GM13977 (cell line): ENCODE data around the gene ATAD3A.
"Not testable (repeated sequence)": the region's sequence is repeated elsewhere in the genome, so short reads cannot be mapped to it uniquely, and the experiment has no call there.

Source experiments
- DNase-seq: peaks from one replicate; pipeline ENCODE4 v3.0.0; 2012; ENCODE audit warnings: low spot score
- in situ Hi-C: fragments of 300-500 bp; cut with MboI; formaldehyde crosslinking; loops from one replicate; pipeline ENCODE4 v1.12.0; 2022; ENCODE audit warnings: low sequenced_read_pairs, low pct_unique_long_range_greater_than_20kb, mixed read lengths, inconsistent platforms; ENCODE audit not compliant: unreplicated experiment
- TF ChIP-seq, protein P1 (sequence below): IDR thresholded peaks from 2 replicates; pipeline ENCODE4 v1.5.1; 2012; ENCODE audit warnings: mild to moderate bottlenecking, control low read depth; ENCODE audit not compliant: insufficient read depth; ENCODE audit errors: extremely low read depth, missing control alignments

Gene ATAD3A

DNA sequence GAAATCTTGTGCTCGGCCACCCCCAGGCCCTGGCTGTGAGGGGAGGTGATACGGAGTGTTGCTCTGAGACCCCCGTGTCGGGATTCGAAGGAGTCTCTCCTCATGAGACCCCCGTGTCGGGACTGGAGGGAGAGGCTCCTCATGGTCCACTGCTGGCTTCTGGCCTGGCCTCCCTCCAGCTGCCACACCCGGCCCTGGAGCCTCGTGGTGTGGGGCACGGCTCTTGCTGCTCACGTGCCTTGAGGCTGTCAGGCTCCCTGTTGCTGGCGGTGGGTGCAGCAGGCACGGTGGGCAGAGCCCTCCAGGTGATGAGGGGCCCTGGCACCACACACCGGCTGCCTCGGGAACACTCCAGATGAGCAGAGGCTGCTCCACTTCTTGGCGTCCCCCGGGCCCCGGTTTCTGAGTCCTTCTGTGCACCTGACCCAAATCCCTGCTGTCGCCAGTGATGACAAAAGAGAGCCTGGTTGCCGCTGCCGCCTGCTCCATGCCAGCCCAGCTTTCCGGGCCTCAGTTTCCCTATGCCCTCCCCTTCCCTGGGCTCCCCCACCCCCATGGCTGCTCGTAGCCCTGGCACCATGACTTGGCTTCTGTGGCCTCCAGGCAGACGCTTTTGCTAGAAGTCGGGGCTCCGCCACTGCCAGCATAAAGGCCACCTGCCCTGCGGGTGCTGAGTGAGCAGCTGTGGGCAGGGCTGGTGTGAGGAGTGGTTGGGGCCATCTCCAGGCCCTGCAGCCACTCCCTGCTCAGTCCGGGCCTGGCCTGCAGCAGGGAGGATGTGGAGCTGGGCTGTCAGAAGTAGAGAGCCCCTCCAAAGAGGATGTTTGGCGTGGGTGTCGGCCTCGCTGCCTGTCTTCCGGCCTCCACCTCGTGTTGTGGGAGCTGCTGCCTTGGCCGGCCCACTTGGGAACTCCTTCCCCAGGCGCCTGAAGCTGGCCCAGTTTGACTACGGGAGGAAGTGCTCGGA is 16.6 kb downstream of the ATAD3A start:
- in situ Hi-C loops, result no loop called here
- TF ChIP-seq, protein P1, sequence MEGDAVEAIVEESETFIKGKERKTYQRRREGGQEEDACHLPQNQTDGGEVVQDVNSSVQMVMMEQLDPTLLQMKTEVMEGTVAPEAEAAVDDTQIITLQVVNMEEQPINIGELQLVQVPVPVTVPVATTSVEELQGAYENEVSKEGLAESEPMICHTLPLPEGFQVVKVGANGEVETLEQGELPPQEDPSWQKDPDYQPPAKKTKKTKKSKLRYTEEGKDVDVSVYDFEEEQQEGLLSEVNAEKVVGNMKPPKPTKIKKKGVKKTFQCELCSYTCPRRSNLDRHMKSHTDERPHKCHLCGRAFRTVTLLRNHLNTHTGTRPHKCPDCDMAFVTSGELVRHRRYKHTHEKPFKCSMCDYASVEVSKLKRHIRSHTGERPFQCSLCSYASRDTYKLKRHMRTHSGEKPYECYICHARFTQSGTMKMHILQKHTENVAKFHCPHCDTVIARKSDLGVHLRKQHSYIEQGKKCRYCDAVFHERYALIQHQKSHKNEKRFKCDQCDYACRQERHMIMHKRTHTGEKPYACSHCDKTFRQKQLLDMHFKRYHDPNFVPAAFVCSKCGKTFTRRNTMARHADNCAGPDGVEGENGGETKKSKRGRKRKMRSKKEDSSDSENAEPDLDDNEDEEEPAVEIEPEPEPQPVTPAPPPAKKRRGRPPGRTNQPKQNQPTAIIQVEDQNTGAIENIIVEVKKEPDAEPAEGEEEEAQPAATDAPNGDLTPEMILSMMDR, result no peak
- peak; percentile 21 for DNase-seq

DNA sequence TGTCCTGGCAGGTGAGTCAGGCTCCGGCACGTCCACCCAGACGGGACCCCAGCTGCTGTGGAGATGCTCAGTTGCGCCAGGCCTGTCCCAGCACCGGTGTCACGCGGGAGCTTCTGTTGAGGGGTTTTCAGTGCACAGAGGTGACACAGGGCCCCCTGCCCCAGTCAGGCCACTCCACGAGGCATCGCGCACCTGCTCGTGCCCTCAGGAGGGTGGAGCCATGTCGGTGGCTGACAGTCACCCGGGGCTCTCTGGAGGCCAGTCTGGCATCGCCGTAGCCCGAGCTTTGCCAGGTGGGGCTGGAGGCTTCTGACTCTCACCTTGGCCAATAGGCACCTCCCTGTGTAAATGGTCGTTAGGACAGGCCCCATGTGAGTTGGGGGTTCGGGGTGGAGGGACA is 17.4 kb downstream of the ATAD3A start:
- peak; percentile 10 for DNase-seq
- TF ChIP-seq, protein P1, result no peak
- in situ Hi-C loops, result no loop called here

DNA sequence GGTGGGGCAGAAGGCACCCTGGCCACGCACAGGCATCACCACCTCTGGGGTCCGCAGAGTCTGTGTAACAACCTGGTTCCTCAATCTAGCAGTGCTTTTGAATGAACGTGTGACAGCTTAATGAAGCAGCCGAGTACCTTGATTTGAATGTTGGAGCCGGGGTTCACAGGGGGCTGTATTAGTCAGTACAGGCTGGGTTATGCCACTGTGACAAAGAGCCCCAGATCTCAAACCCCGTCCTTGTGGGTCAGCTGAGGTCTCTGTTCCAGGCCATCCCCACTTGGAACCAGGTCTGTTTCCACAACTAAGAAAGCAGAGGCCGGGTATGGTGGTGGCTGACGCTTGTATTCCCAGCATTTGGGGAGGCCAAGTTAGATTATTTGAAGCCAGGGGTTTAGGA is 18.0 kb downstream of the ATAD3A start:
- DNase-seq, result no peak
- in situ Hi-C loops, result no loop called here
- TF ChIP-seq, protein P1, result no peak

DNA sequence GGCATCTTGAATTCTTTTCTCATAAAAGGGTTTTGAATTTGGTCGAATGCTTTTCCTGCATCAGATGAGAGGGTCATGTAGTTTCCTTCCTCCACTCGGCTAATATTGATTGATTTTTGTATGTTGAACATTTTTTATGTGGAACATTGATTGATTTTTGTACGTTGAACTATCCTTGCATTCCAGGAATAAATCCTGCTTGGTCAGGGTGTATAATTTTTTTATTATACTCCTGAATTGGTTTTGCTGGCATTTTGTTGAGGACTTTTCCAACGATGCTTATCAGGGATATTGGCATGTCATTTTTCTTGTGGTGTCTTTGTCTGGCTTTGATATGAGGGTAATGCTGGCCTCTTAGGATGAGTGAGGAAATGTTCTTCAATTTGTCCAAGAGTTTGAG is 20.0 kb downstream of the ATAD3A start:
- DNase-seq, result no peak
- TF ChIP-seq, protein P1, result no peak
- in situ Hi-C loops, result no loop called here

DNA sequence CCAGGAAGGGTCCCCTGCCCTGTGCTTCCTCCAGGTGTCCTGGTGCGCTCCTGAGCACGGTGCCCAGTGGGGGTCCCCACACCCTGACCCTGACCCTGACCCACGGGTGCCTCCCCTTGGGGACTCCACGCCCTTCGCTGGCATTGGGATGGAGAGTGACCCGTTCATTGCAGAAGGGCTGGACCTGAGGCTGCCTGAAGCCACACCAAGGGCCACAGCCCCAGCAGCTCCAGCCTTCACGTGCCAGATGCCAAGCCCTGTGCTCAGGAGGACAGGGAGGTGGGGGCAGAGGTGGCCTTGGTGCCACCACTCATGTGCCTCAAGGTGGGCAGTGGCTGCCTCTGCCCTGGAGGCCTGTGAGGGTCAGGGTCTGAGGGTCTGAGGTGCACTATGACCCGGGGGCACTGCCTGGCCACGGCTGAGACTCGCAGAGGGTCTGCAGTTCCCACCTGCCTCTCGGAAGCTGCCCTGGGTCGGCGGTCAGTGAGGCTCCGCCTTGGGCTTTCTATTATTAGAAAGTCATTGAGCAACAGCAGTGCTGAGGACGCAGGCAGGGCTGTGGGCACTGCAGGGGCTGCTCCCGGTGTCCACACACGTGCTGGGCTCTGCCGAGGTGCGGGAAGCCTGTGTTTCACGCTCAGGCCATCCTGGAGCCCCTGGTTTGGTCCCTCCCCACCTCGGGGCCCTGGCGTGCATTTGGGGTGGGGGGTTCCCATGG is 21.4 kb downstream of the ATAD3A start:
- in situ Hi-C loops, DNase-seq: not testable (repeated sequence)

DNA sequence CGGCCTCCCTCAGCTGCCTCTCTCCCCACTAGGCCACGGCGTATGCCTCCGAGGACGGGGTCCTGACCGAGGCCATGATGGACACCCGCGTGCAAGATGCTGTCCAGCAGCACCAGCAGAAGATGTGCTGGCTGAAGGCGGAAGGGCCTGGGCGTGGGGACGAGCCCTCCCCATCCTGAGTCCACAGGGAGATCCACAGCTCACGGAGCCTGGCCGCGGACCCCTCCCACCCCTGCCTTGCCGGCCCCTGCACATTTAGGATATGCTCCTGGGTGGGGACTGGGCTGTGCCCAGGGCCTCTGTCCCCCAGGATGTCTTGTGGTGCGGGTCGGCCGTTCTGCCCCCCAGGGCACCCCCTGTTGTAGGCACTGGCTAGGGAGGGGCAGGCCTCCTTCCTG is 21.9 kb downstream of the ATAD3A start:
- DNase-seq, in situ Hi-C loops: not testable (repeated sequence)

DNA sequence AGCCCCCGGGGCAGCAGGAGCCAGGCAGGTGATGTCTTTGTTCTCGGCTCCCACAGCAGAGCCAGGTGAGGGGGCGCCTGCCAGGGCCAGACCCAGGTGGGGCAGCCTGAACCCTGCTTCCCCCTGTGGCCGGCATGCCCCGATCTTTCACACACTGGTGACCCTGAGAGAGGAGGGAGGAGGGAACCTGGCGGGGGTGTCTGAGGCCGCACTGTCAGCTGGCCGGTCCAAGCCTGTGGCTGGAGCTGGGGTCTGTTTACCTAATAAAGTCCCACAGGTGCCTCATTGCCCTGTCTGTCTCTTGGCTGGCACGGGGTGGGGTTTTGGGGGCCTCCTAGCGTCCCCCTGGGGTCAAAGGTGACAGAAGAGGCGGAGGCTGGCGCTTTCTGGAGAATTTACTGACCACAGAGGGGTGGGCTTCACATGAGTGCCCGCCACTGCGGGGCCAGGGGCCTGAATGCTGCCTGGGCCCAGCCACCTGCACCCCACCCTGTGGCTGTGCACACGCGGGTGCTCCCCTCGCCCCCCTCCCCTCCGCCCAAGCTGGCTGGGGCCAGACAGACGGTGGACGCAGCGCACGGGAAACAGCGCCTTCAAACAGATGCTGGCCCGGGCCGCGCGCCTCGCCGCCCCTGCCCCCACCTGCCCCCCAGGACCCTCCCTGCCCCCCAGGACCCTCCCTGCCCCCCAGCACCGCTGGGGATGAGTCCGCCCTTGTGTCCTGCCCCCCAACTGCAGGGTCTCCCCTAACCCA is 22.6 kb downstream of the ATAD3A start:
- DNase-seq, result no peak
- TF ChIP-seq, protein P1, result no peak
- in situ Hi-C loops, result no loop called here
